Measurements from ENCODE around the gene STK17A.
"Not testable (repeated sequence)": the region's sequence is repeated elsewhere in the genome, so short reads cannot be mapped to it uniquely, and the experiment has no call there.

STK17A gene

GRCh38 chr7:43602256-43602655 lies 19.3 kb downstream of the STK17A start:
- DNase-seq, result no peak

- no peak for DNase-seq
These were observed 21.3 kb downstream of the STK17A start for GRCh38 chr7:43604251-43604650.

GRCh38 chr7:43609097-43609496 lies 26.2 kb downstream of the STK17A start:
- no peak for DNase-seq

GRCh38 chr7:43612128-43612527 lies 29.2 kb downstream of the STK17A start:
- DNase-seq, result no peak

GRCh38 chr7:43612599-43613589 lies 30.0 kb downstream of the STK17A start:
- peak; percentile 84 for DNase-seq

- DNase-seq, result no peak
These were observed 32.7 kb downstream of the STK17A start for GRCh38 chr7:43615558-43616145.

GRCh38 chr7:43616977-43617376 lies 34.1 kb downstream of the STK17A start:
- no peak for DNase-seq

GRCh38 chr7:43618073-43618472 lies 35.2 kb downstream of the STK17A start:
- DNase-seq, result no peak

GRCh38 chr7:43619213-43620012 lies 36.5 kb downstream of the STK17A start:
- DNase-seq, result no peak

GRCh38 chr7:43621729-43622448 lies 39.0 kb downstream of the STK17A start:
- DNase-seq, result peak; percentile 55

- no peak for DNase-seq
These were observed 41.2 kb downstream of the STK17A start for GRCh38 chr7:43624156-43624555.

GRCh38 chr7:43625453-43625852 lies 42.5 kb downstream of the STK17A start:
- DNase-seq, result peak; percentile 73

- DNase-seq, result no peak
These were observed 43.1 kb downstream of the STK17A start for GRCh38 chr7:43625980-43626379.

- no peak for DNase-seq
These were observed 43.8 kb downstream of the STK17A start for GRCh38 chr7:43626695-43627094.

GRCh38 chr7:43627798-43628197 lies 44.9 kb downstream of the STK17A start:
- not testable (repeated sequence) for DNase-seq

GRCh38 chr7:43628431-43628830 lies 45.5 kb downstream of the STK17A start:
- no peak for DNase-seq

- no peak for DNase-seq
These were observed 46.9 kb downstream of the STK17A start for GRCh38 chr7:43629857-43630256.

- DNase-seq, result no peak
These were observed 47.6 kb downstream of the STK17A start for GRCh38 chr7:43630482-43630881.

- DNase-seq, result no peak
These were observed 48.7 kb downstream of the STK17A start for GRCh38 chr7:43631559-43631958.

GRCh38 chr7:43632746-43633145 lies 49.8 kb downstream of the STK17A start:
- DNase-seq, result no peak

GRCh38 chr7:43634384-43634783 lies 51.5 kb downstream of the STK17A start:
- no peak for DNase-seq

GRCh38 chr7:43636093-43636492 lies 53.2 kb downstream of the STK17A start:
- DNase-seq, result no peak

Measured in activated CD4-positive, alpha-beta T cell treated with anti-CD3 and anti-CD28 coated beads, Interleukin-2, Interleukin-6, amounts not matched to agents 100 ng/mL and 50 ng/mL, durations not matched to agents 16 hours and 8 hours (primary cell).